Measurements from ENCODE around the gene ACTA1. TPM values are rescaled to one million over a fixed set of nuclear protein-coding genes. Genes with fewer than 3 reads are reported as not detected.
"Not testable (repeated sequence)": the region's sequence is repeated elsewhere in the genome, so short reads cannot be mapped to it uniquely, and the experiment has no call there.

The ACTA1 gene
- total and polyA plus RNA-seq, 2 experiments from 2014 or later = 8.8 to 13.0 TPM

DNA sequence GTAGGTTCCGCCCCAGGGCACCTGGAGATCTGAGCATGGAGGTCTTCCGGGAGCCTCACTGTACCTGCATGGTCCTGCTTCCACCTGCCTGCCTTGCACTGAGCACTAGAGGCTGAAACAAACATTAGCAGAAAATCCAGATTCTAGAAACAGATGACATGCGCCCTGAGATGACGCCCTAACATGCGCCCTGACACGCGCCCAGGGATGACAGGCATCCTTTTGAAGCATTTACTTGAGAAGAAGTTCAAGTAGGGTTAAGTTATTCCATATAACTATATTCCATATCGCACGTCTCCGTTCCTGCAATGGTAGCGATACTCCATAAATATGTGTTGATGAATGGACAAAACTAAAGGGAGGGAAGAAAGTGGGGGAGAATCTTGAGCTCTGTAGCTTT is 13.7 kb downstream of the ACTA1 start:
- ATAC-seq (no peak), DNase-seq (ENCODE audit: low spot score) (no peak)
- 0 out of 3 replicates have a peak, but pooled peaks cover 3% of the 10 kb centered on the region for H3K36me3 Mint-ChIP-seq (ENCODE audit: low read depth)
- Histone ChIP-seq H3K4me2 (no peak overlapping the region), H3K36me3 (ENCODE audit: insufficient read depth) (no peaks in the 10 kb centered on the region), H3K4me1 (ENCODE audit: insufficient read depth) (peaks cover 13% of the 10 kb centered on the region), H3K27ac (ENCODE audit: low read depth) (no peak overlapping the region), H3K79me2 (replicated peaks; ENCODE audit: insufficient read depth) (no peaks in the 10 kb centered on the region), H3K9me2 (ENCODE audit: insufficient read depth) (no peaks in the 10 kb centered on the region), H3K27me3 (ENCODE audit: insufficient read depth) (no peaks in the 10 kb centered on the region), H2AFZ (no peak overlapping the region), H3F3A (replicated peaks; ENCODE audit: low read depth) (no peaks in the 10 kb centered on the region), H4K20me1 (replicated peaks; ENCODE audit: insufficient read depth) (no peaks in the 10 kb centered on the region), H3K4me3 (no peak overlapping the region)
- H3K27me3 Mint-ChIP-seq (ENCODE audit: insufficient read depth, low read depth, poor library complexity) = peaks cover 8% of the 10 kb centered on the region
- TF ChIP-seq STAT1 (IDR thresholded peaks at IDR 0.05; ENCODE audit: unreplicated experiment) (no peak), NANOG (IDR thresholded peaks at IDR 0.05; ENCODE audit: borderline replicate concordance) (no peak), EZH2 (IDR thresholded peaks at IDR 0.05; ENCODE audit: low read depth, unreplicated experiment) (no peak), REST (IDR thresholded peaks at IDR 0.05; ENCODE audit: unreplicated experiment) (no peak), EZH2phosphoT487 (IDR thresholded peaks at IDR 0.05; ENCODE audit: unreplicated experiment) (no peak)
- TF ChIP-seq, protein P1, sequence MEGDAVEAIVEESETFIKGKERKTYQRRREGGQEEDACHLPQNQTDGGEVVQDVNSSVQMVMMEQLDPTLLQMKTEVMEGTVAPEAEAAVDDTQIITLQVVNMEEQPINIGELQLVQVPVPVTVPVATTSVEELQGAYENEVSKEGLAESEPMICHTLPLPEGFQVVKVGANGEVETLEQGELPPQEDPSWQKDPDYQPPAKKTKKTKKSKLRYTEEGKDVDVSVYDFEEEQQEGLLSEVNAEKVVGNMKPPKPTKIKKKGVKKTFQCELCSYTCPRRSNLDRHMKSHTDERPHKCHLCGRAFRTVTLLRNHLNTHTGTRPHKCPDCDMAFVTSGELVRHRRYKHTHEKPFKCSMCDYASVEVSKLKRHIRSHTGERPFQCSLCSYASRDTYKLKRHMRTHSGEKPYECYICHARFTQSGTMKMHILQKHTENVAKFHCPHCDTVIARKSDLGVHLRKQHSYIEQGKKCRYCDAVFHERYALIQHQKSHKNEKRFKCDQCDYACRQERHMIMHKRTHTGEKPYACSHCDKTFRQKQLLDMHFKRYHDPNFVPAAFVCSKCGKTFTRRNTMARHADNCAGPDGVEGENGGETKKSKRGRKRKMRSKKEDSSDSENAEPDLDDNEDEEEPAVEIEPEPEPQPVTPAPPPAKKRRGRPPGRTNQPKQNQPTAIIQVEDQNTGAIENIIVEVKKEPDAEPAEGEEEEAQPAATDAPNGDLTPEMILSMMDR (conservative IDR thresholded peaks at IDR 0.05; ENCODE audit: low read depth in 2 of 2) = no peak
- TF ChIP-seq, protein P2, sequence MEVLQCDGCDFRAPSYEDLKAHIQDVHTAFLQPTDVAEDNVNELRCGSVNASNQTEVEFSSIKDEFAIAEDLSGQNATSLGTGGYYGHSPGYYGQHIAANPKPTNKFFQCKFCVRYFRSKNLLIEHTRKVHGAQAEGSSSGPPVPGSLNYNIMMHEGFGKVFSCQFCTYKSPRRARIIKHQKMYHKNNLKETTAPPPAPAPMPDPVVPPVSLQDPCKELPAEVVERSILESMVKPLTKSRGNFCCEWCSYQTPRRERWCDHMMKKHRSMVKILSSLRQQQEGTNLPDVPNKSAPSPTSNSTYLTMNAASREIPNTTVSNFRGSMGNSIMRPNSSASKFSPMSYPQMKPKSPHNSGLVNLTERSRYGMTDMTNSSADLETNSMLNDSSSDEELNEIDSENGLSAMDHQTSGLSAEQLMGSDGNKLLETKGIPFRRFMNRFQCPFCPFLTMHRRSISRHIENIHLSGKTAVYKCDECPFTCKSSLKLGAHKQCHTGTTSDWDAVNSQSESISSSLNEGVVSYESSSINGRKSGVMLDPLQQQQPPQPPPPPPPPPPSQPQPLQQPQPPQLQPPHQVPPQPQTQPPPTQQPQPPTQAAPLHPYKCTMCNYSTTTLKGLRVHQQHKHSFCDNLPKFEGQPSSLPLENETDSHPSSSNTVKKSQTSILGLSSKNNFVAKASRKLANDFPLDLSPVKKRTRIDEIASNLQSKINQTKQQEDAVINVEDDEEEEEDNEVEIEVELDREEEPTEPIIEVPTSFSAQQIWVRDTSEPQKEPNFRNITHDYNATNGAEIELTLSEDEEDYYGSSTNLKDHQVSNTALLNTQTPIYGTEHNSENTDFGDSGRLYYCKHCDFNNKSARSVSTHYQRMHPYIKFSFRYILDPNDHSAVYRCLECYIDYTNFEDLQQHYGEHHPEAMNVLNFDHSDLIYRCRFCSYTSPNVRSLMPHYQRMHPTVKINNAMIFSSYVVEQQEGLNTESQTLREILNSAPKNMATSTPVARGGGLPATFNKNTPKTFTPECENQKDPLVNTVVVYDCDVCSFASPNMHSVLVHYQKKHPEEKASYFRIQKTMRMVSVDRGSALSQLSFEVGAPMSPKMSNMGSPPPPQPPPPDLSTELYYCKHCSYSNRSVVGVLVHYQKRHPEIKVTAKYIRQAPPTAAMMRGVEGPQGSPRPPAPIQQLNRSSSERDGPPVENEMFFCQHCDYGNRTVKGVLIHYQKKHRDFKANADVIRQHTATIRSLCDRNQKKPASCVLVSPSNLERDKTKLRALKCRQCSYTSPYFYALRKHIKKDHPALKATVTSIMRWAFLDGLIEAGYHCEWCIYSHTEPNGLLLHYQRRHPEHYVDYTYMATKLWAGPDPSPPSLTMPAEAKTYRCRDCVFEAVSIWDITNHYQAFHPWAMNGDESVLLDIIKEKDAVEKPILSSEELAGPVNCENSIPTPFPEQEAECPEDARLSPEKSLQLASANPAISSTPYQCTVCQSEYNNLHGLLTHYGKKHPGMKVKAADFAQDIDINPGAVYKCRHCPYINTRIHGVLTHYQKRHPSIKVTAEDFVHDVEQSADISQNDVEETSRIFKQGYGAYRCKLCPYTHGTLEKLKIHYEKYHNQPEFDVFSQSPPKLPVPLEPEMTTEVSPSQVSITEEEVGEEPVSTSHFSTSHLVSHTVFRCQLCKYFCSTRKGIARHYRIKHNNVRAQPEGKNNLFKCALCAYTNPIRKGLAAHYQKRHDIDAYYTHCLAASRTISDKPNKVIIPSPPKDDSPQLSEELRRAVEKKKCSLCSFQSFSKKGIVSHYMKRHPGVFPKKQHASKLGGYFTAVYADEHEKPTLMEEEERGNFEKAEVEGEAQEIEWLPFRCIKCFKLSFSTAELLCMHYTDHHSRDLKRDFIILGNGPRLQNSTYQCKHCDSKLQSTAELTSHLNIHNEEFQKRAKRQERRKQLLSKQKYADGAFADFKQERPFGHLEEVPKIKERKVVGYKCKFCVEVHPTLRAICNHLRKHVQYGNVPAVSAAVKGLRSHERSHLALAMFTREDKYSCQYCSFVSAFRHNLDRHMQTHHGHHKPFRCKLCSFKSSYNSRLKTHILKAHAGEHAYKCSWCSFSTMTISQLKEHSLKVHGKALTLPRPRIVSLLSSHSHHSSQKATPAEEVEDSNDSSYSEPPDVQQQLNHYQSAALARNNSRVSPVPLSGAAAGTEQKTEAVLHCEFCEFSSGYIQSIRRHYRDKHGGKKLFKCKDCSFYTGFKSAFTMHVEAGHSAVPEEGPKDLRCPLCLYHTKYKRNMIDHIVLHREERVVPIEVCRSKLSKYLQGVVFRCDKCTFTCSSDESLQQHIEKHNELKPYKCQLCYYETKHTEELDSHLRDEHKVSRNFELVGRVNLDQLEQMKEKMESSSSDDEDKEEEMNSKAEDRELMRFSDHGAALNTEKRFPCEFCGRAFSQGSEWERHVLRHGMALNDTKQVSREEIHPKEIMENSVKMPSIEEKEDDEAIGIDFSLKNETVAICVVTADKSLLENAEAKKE (CRISPR knock-in tag; IDR thresholded peaks at IDR 0.05) = no peak
- peaks cover 14% of the 10 kb centered on the region; the same call in 2 of the 3 replicates for H3K9me3 Mint-ChIP-seq
- H3K27ac Mint-ChIP-seq = no peak overlapping the region
- H3K4me3 Mint-ChIP-seq = no peak overlapping the region
- peaks cover 9% of the 10 kb centered on the region; the same call in 2 of the 3 replicates for H3K4me1 Mint-ChIP-seq

GRCh38 chr1:229418586-229418985 is 15.3 kb downstream of the ACTA1 start:
- H3K4me3 Mint-ChIP-seq; H3K27ac ChIP-seq (ENCODE audit: low read depth): not testable (repeated sequence)

More at GRCh38 chr1:229418586-229418985, 15.3 kb downstream of the ACTA1 start:
- H4K20me1 ChIP-seq (replicated peaks; ENCODE audit: insufficient read depth); H3K4me2 ChIP-seq; H3K9me2 ChIP-seq (ENCODE audit: insufficient read depth); H3K79me2 ChIP-seq (replicated peaks; ENCODE audit: insufficient read depth); DNase-seq (ENCODE audit: low spot score); H3K36me3 Mint-ChIP-seq (ENCODE audit: low read depth); H3K27ac Mint-ChIP-seq; H3K9me3 Mint-ChIP-seq; H3K27me3 ChIP-seq (ENCODE audit: insufficient read depth); H3K4me3 ChIP-seq; ATAC-seq; H3K36me3 ChIP-seq (ENCODE audit: insufficient read depth); H3K4me1 Mint-ChIP-seq; H3F3A ChIP-seq (replicated peaks; ENCODE audit: low read depth): not testable (repeated sequence)
- peaks cover 14% of the 10 kb centered on the region for H3K27me3 Mint-ChIP-seq (ENCODE audit: insufficient read depth, low read depth, poor library complexity)
- H3K4me1 ChIP-seq (ENCODE audit: insufficient read depth) = peaks cover 18% of the 10 kb centered on the region
- peak overlapping the region; percentile 91; the same call in 1 of the 2 replicates for H2AFZ ChIP-seq
